ENCODE data around the gene TMEM255B. TPM values are rescaled to one million over a fixed set of nuclear protein-coding genes. Genes with fewer than 3 reads are reported as not detected.
"Not testable (repeated sequence)": the region's sequence is repeated elsewhere in the genome, so short reads cannot be mapped to it uniquely, and the experiment has no call there.

The TMEM255B gene
- total RNA-seq, 2 donors from 2014 or later, result 3.0 to 4.2 TPM

- Histone ChIP-seq H3K27me3 (no peaks in the 10 kb centered on the region), H3K4me3 (no peak overlapping the region), H3K9ac (ENCODE audit: low read depth in 2 of 2, low read length in 2 of 2) (no peak overlapping the region), H3K4me1 (no peaks in the 10 kb centered on the region), H3K27ac (no peak overlapping the region), H3K36me3 (no peaks in the 10 kb centered on the region), H3K9me3 (no peaks in the 10 kb centered on the region)
- intact Hi-C loops (cut with DNase I), result no loop called here
- DNase-seq, result no peak
- TF ChIP-seq CTCF (IDR thresholded peaks at IDR 0.05), result no peak
Measured at GRCh38 chr13:113742445-113743120, 16.4 kb upstream of the TMEM255B start.

GRCh38 chr13:113743366-113744195, 15.4 kb upstream of the TMEM255B start:
- Histone ChIP-seq H3K4me3 (no peak overlapping the region), H3K9ac (ENCODE audit: low read depth in 2 of 2, low read length in 2 of 2) (no peak overlapping the region), H3K9me3 (no peaks in the 10 kb centered on the region), H3K36me3 (no peaks in the 10 kb centered on the region), H3K27me3 (no peaks in the 10 kb centered on the region), H3K27ac (no peak overlapping the region), H3K4me1 (no peaks in the 10 kb centered on the region)
- intact Hi-C loops (cut with DNase I), result no loop called here
- TF ChIP-seq CTCF (IDR thresholded peaks at IDR 0.05), result no peak
- DNase-seq, result no peak

GRCh38 chr13:113744197-113745000, 14.6 kb upstream of the TMEM255B start:
- H3K9me3 ChIP-seq, result no peaks in the 10 kb centered on the region
- DNase-seq, result no peak
- no peaks in the 10 kb centered on the region for H3K36me3 ChIP-seq
- TF ChIP-seq CTCF (IDR thresholded peaks at IDR 0.05), result no peak
- no peak overlapping the region for H3K9ac ChIP-seq (ENCODE audit: low read depth in 2 of 2, low read length in 2 of 2)
- no peak overlapping the region for H3K4me3 ChIP-seq
- no peaks in the 10 kb centered on the region for H3K4me1 ChIP-seq
- no peaks in the 10 kb centered on the region for H3K27me3 ChIP-seq
- H3K27ac ChIP-seq, result no peak overlapping the region
- intact Hi-C loops (cut with DNase I), result no loop called here

GRCh38 chr13:113745059-113745458, 14.0 kb upstream of the TMEM255B start:
- TF ChIP-seq CTCF (IDR thresholded peaks at IDR 0.05), result no peak
- no peaks in the 10 kb centered on the region for H3K27me3 ChIP-seq
- no peak overlapping the region for H3K4me3 ChIP-seq
- intact Hi-C loops (cut with DNase I), result no loop called here
- no peak overlapping the region for H3K9ac ChIP-seq (ENCODE audit: low read depth in 2 of 2, low read length in 2 of 2)
- DNase-seq, result no peak
- no peaks in the 10 kb centered on the region for H3K9me3 ChIP-seq
- H3K4me1 ChIP-seq, result no peaks in the 10 kb centered on the region
- H3K36me3 ChIP-seq, result no peaks in the 10 kb centered on the region
- no peak overlapping the region for H3K27ac ChIP-seq

- H3K9ac ChIP-seq (ENCODE audit: low read depth in 2 of 2, low read length in 2 of 2); H3K4me3 ChIP-seq; H3K27ac ChIP-seq; DNase-seq; H3K9me3 ChIP-seq; H3K4me1 ChIP-seq; H3K36me3 ChIP-seq; H3K27me3 ChIP-seq; intact Hi-C loops (cut with DNase I): not testable (repeated sequence)
Measured at GRCh38 chr13:113745500-113746142, 13.4 kb upstream of the TMEM255B start.
